Mucosa of rectum (tissue), 2 donors: ENCODE measurements around the gene FOXD2.

ENCODE experiments used
- H3K27ac ChIP-seq, 2 donors: one replicate each; pipeline ENCODE4 v1.7.0; 2013; ENCODE audit warnings: inconsistent platforms in 2 of 2, low read depth in 2 of 2, low read length in 2 of 2
- H3K27me3 ChIP-seq, 2 donors: one replicate each; pipeline ENCODE4 v1.7.0; 2013; ENCODE audit warnings: low read length in 2 of 2; ENCODE audit not compliant: control insufficient read depth in 2 of 2, insufficient read depth in 2 of 2
- H3K36me3 ChIP-seq, 2 donors: one replicate each; pipeline ENCODE4 v1.7.0; 2013; ENCODE audit warnings: low read length in 2 of 2; ENCODE audit not compliant: control insufficient read depth in 2 of 2, insufficient read depth in 2 of 2
- H3K4me1 ChIP-seq, 2 donors: one replicate each; pipeline ENCODE4 v1.7.0; 2013; ENCODE audit warnings: low read length in 2 of 2, mild to moderate bottlenecking in 1 of 2; ENCODE audit not compliant: control insufficient read depth in 2 of 2, insufficient read depth in 2 of 2
- H3K4me3 ChIP-seq, 2 donors: one replicate each; pipeline ENCODE4 v1.7.0; 2013; ENCODE audit warnings: low read length in 2 of 2
- H3K9ac ChIP-seq, 2 donors: one replicate each; pipeline ENCODE4 v1.7.0; 2013; ENCODE audit warnings: low read length in 2 of 2, low read depth in 1 of 2, mild to moderate bottlenecking in 1 of 2
- H3K9me3 ChIP-seq, 2 donors: one replicate each; pipeline ENCODE4 v1.7.0; 2013; ENCODE audit warnings: low read length in 2 of 2; ENCODE audit not compliant: control insufficient read depth in 2 of 2
- donor health status: healthy.
- donor health status: Normal muscosa, but diverticular disease.

The FOXD2 gene

DNA sequence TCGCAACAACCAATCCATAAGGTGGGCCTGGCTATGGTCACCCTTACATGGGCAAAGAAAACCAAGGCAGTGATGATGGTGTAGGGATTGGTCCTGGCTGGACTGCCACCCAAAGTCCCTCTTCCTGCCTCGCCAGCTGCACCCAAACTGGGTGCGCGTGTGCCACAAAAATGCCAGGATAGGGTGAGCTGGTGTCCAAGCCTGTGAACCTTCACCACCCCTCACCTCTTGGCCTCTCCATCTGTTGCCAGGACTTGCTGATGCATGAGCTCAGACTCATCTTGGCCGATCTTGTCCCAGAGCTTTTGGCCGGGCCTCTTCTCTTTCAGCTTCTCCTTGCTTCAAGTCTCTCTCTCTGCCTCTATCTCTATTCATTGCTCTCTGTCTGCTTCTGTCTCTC lies 41.8 kb downstream of the FOXD2 start:
- Histone ChIP-seq H3K4me1 (peaks cover 13 to 22% of the 10 kb centered on the region in 2 donors), H3K27ac (no peak overlapping the region), H3K9ac (no peak overlapping the region), H3K4me3 (no peak overlapping the region), H3K9me3 (no peaks in the 10 kb centered on the region), H3K36me3 (no peaks in the 10 kb centered on the region), H3K27me3 (no peaks in the 10 kb centered on the region)

DNA sequence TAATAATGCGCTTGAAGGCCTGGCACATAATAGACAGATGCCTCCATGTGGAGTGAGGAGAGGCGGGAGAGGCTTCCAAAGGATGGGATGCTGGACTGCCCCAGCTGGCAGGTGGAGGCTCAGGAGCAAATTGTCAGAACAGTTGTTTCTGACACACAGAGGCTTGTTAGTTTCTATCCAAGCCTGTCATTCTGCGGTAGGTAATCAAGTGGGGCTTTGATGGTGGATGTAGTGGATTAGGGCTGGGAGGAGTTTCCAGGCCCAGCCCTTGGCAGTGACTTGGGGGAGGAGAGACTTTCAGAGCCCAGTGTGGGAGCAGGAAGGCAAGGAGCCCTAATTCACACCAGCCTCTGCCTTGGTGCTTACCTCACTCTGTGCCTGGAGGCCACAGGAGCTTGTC lies 44.1 kb downstream of the FOXD2 start:
- no peaks in the 10 kb centered on the region for H3K27me3 ChIP-seq
- no peaks in the 10 kb centered on the region for H3K36me3 ChIP-seq

DNA sequence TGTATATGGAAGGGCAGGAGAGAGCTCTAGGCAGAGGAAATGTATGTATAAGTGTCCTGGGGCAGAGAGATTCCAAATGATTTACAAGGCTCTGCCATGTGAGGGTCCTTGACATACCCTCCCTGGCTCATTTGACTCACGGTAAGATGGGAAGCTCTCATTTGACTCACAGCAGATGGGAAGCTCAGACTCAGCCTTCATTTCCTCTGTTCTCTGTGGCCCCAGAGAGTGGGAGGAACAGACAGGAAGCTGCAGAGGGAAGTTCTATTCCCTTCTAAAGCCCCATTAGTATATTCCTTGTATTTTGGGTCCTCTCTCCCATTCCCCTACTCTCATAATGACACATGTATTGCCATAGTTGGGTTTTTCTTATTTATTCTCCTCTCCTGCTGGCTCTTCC lies 44.9 kb downstream of the FOXD2 start:
- H3K9me3 ChIP-seq = no peaks in the 10 kb centered on the region
- no peak overlapping the region for H3K27ac ChIP-seq
- no peaks in the 10 kb centered on the region for H3K36me3 ChIP-seq
- no peak overlapping the region for H3K4me3 ChIP-seq
- no peaks in the 10 kb centered on the region for H3K27me3 ChIP-seq
- H3K4me1 ChIP-seq = peaks cover 11 to 15% of the 10 kb centered on the region in 2 donors
- H3K9ac ChIP-seq = no peak overlapping the region

More for the DNA sequence above, 44.1 kb downstream of the FOXD2 start:
- Histone ChIP-seq H3K9ac (no peak overlapping the region), H3K4me1 (peaks cover 13 to 22% of the 10 kb centered on the region in 2 donors), H3K4me3 (no peak overlapping the region), H3K27ac (no peak overlapping the region), H3K9me3 (no peaks in the 10 kb centered on the region)

DNA sequence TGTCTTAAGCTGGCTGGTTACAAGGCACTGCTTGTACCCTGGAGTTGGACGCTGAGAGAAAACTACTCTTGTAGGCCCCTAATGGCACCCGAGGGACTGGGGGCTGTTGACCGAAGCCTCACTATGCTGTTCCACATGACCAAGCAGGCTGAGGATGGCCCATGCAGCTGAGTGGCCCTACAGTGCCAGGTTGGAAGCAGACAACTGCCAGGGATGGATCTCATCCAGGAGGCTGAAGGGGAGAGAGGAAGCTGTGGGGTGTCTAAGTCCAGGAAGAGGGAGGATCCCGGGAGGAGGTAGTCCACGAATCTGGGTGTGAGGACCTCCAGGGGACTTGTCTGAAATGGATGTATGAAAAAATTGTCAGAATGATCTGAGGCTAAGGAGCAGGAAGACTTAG lies 45.8 kb downstream of the FOXD2 start:
- Histone ChIP-seq H3K4me1 (peaks cover 2 to 6% of the 10 kb centered on the region in 2 donors), H3K27me3 (no peaks in the 10 kb centered on the region), H3K9me3 (no peaks in the 10 kb centered on the region), H3K27ac (no peak overlapping the region), H3K36me3 (no peaks in the 10 kb centered on the region), H3K4me3 (no peak overlapping the region), H3K9ac (no peak overlapping the region)

DNA sequence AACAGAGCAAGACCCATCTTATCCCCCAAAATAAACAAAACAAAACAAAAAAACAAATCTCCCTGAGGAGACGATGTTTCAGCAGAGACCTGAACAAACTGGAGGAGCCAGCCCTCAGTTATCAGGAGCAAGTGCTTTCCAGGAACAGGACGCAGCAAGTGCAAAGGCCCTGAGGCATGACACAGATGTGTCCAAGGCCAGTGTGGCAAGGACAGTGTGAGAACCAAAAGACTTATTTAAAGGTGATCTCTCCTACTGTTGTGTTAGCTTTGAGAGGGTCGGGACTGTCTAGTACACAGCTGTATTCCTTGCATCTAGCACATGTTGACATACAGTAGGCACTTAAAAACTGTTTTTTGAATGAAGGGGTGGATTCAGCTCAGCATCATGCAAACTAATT lies 48.0 kb downstream of the FOXD2 start:
- Histone ChIP-seq H3K27me3 (no peaks in the 10 kb centered on the region), H3K4me3 (no peak overlapping the region), H3K4me1 (no peaks in the 10 kb centered on the region), H3K9me3 (no peaks in the 10 kb centered on the region), H3K27ac (no peak overlapping the region), H3K36me3 (no peaks in the 10 kb centered on the region), H3K9ac (no peak overlapping the region)

DNA sequence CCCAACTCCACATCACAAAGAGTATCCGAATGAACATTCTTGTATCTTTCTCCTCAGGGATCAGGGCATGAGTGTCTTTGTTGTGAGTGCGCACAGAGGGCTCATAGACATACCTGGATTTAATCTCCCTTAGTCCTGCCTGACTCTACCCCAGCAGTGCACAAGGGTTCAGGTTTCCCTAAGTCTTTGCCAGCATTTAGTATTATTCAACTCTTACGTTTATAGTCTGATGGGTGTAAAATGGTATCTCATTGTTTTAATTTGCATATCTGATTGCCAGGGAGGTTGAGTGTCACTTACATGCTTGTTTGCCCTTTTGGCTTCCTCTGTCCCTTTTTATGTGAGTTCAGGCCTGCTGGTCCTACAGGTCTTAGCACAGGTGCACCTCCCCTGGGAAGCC lies 49.5 kb downstream of the FOXD2 start:
- H3K4me3 ChIP-seq = no peak overlapping the region
- no peak overlapping the region for H3K9ac ChIP-seq
- H3K27me3 ChIP-seq = no peaks in the 10 kb centered on the region
- H3K9me3 ChIP-seq = no peaks in the 10 kb centered on the region
- H3K36me3 ChIP-seq = no peaks in the 10 kb centered on the region
- H3K27ac ChIP-seq = no peak overlapping the region
- H3K4me1 ChIP-seq = no peaks in the 10 kb centered on the region

DNA sequence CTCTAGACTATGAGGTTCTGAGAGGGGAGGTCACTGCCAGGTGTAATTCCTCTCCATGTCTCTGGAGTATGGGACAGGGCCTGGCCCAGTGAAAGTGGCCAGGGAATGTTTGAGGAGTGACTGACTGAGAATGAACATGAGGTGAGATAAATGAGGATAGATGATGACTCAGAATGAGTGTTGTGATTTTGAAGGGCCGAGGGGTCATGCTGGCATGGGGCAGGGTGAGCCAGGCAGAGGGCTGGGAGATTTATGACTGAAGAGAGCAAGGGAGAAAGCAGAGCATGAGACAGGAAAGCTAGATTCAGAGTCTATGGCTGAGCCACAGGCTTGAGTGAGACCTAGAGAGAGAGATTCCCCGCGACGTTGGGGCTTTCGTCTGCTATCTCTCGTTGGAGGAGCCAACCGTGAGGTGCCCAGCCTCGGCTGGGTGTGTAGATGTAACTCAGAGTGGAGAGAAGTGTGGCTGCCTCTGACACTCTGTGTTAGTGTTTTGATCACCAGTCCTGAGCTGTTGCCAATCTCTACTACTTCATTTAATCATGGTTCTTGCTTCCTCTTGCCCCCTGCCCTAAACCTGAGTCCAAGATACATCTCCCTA lies 50.1 kb downstream of the FOXD2 start:
- no peaks in the 10 kb centered on the region for H3K27me3 ChIP-seq
- no peak overlapping the region for H3K9ac ChIP-seq

More for the DNA sequence above, 50.1 kb downstream of the FOXD2 start:
- H3K4me3 ChIP-seq = no peak overlapping the region
- no peaks in the 10 kb centered on the region for H3K36me3 ChIP-seq
- H3K4me1 ChIP-seq = no peaks in the 10 kb centered on the region
- no peak overlapping the region for H3K27ac ChIP-seq
- no peaks in the 10 kb centered on the region for H3K9me3 ChIP-seq
